GM06990 (cell line): ENCODE measurements around the gene PRKAA1.
"Not testable (repeated sequence)": the region's sequence is repeated elsewhere in the genome, so short reads cannot be mapped to it uniquely, and the experiment has no call there.

Source experiments
- DNase-seq: peaks from one replicate; pipeline ENCODE4 v3.0.0-alpha.2; 2011; ENCODE audit not compliant: insufficient read length; ENCODE audit errors: extremely low read depth
- H3K27me3 ChIP-seq: replicated peaks from 2 replicates; pipeline ENCODE4 v1.6.0; 2011; ENCODE audit warnings: low read length; ENCODE audit not compliant: control insufficient read depth, insufficient read depth
- H3K36me3 ChIP-seq: 2 replicates; pipeline ENCODE4 v1.5.1; 2011; ENCODE audit warnings: low read length; ENCODE audit not compliant: control insufficient read depth, insufficient read depth
- H3K4me3 ChIP-seq: replicated peaks from 2 replicates; pipeline ENCODE4 v1.5.1; 2011; ENCODE audit warnings: low read depth, mild to moderate bottlenecking, control low read depth, low read length
- CTCF ChIP-seq: IDR thresholded peaks from 2 replicates; pipeline ENCODE4 v1.5.1; 2011; ENCODE audit warnings: low read length, control low read depth, mild to moderate bottlenecking, inconsistent platforms; ENCODE audit not compliant: insufficient read depth, poor library complexity, severe bottlenecking

The PRKAA1 gene

GRCh38 chr5:40717281-40717680 is 80.9 kb downstream of the PRKAA1 start:
- no peak for TF ChIP-seq CTCF
- H3K36me3 ChIP-seq, result no peaks in the 10 kb centered on the region
- no peak overlapping the region for H3K4me3 ChIP-seq
- DNase-seq, result no peak
- no peaks in the 10 kb centered on the region for H3K27me3 ChIP-seq

DNA sequence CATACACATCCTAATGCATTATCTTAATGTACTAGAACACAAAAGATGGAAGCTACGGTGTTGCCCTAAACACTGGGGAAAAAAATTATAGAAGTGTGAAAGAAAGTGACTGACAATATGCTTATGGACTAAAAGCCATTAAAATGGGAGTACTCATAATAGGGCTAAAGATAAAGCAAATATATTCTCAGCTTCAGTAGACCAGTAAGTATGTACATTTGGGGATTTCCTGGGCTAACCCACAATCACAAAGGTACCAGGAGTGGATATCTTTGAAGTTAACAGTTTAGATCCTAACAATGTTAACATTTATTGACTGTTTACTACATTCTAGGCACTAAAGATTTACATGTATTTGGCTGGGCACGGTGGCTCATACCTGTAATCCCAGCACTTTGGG is 81.6 kb downstream of the PRKAA1 start:
- no peak for DNase-seq
- no peak for TF ChIP-seq CTCF
- no peak overlapping the region for H3K4me3 ChIP-seq
- no peaks in the 10 kb centered on the region for H3K36me3 ChIP-seq
- no peaks in the 10 kb centered on the region for H3K27me3 ChIP-seq

DNA sequence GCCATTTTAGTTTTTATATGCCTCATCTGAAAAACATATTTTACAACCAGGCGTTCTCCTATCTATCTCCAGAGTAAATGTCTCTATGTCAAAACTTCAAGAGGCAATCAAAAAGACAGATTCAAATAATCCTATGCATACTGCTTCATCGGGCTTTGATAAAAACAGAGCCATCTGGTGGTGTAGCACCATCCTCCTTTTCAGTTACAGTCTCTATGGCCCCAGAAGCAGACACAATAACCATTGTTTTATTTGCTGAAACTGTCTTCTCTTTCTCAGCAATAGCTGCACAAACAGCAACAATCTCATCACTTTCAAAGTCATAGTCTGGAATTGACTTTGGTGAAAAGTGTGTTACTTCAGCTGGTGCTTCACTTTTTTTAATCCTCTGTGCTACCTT is 82.2 kb downstream of the PRKAA1 start:
- Histone ChIP-seq H3K27me3 (no peaks in the 10 kb centered on the region), H3K36me3 (no peaks in the 10 kb centered on the region), H3K4me3 (no peak overlapping the region)
- TF ChIP-seq CTCF, result peak; percentile 16
- DNase-seq, result no peak

- no peak for DNase-seq
- TF ChIP-seq CTCF, result no peak
These were observed 84.2 kb downstream of the PRKAA1 start for GRCh38 chr5:40714001-40714400.

GRCh38 chr5:40710575-40710974 is 87.6 kb downstream of the PRKAA1 start:
- H3K27me3 ChIP-seq, DNase-seq, H3K36me3 ChIP-seq, H3K4me3 ChIP-seq: not testable (repeated sequence)

More at GRCh38 chr5:40714001-40714400, 84.2 kb downstream of the PRKAA1 start:
- Histone ChIP-seq H3K4me3 (no peak overlapping the region), H3K27me3 (no peaks in the 10 kb centered on the region), H3K36me3 (no peaks in the 10 kb centered on the region)
